ENCODE measurements around the gene MAFF. TPM values are rescaled to one million over a fixed set of nuclear protein-coding genes. Genes with fewer than 3 reads are reported as not detected.

MAFF gene
- total and polyA plus RNA-seq, 2 donors from 2014 or later, result 2.2 to 23.4 TPM

DNA sequence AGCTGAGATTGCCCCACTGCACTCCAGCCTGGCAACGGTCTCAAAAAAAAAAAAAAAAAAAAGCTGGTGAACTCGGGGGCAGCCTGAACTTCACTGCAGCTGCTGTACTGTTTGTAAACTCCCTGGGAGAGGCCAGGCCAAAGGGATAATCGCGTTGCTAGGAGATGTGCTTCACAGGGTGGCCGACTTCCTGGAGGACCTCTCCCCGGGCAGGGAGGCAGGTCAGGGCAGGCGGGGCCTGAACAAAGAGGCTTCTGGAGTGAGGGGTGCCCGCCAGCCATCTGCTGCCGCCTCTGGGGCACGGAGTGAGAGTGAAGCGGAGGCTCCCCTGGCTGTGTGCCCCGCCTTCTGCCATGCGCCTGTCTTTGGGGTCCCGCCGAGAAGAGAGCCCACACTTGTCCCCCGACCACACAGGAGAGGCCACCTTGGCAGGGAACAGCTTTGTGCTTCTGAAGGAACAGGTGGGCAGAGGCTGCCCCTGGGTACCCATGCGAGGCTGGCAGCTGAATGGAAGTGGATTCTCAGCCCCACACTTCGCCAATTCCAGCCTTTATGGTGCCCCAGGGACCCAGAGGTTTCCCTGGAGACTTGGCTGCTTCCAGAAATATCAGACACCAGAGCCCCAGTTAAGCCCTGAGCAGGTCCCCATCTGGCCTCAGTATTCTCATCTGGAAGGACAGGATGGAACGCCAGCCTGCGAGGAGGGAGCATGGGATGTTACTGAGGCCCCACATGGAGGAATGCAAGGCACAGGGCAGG lies 41.4 kb downstream of the MAFF start:
- peak in 4 of 5 donors; percentile 80 to 85 (median 82) for DNase-seq

GRCh38 chr22:38244106-38244505 lies 42.3 kb downstream of the MAFF start:
- peaks cover 3 to 17% (median 13%) of the 10 kb centered on the region in 3 donors for H3K36me3 ChIP-seq (ENCODE audit: control insufficient read depth in 2 of 3, insufficient read depth in 3 of 3, low read length in 3 of 3)
- FAIRE-seq, result no peak

More for the DNA sequence above, 41.4 kb downstream of the MAFF start:
- Histone ChIP-seq H3K4me3 (ENCODE audit: low read length in 3 of 3) (no peak overlapping the region), H3K9me3 (ENCODE audit: control insufficient read depth in 2 of 3, insufficient read depth in 1 of 3, low read length in 3 of 3) (no peaks in the 10 kb centered on the region), H3K27ac (ENCODE audit: low read depth in 2 of 2, low read length in 2 of 2) (no peak overlapping the region), H3K27me3 (ENCODE audit: control insufficient read depth, insufficient read depth, low read length) (no peaks in the 10 kb centered on the region), H3K4me1 (ENCODE audit: control insufficient read depth in 2 of 3, insufficient read depth in 2 of 3, low read depth in 1 of 3, low read length in 3 of 3) (peaks cover 0 to 20% (median 11%) of the 10 kb centered on the region in 3 donors), H3K36me3 (ENCODE audit: control insufficient read depth in 2 of 3, insufficient read depth in 3 of 3, low read length in 3 of 3) (peaks cover 3 to 17% (median 13%) of the 10 kb centered on the region in 3 donors), H3K9ac (ENCODE audit: low read length in 3 of 3) (no peak overlapping the region)
- TF ChIP-seq, protein P1, sequence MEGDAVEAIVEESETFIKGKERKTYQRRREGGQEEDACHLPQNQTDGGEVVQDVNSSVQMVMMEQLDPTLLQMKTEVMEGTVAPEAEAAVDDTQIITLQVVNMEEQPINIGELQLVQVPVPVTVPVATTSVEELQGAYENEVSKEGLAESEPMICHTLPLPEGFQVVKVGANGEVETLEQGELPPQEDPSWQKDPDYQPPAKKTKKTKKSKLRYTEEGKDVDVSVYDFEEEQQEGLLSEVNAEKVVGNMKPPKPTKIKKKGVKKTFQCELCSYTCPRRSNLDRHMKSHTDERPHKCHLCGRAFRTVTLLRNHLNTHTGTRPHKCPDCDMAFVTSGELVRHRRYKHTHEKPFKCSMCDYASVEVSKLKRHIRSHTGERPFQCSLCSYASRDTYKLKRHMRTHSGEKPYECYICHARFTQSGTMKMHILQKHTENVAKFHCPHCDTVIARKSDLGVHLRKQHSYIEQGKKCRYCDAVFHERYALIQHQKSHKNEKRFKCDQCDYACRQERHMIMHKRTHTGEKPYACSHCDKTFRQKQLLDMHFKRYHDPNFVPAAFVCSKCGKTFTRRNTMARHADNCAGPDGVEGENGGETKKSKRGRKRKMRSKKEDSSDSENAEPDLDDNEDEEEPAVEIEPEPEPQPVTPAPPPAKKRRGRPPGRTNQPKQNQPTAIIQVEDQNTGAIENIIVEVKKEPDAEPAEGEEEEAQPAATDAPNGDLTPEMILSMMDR (IDR thresholded peaks at IDR 0.05; ENCODE audit: borderline replicate concordance, extremely low read depth, insufficient read depth), result no peak
- no peak for FAIRE-seq
- intact Hi-C loops (cut with DNase I), result no loop called here

GRCh38 chr22:38246046-38246658 lies 44.4 kb downstream of the MAFF start:
- Histone ChIP-seq H3K27me3 (ENCODE audit: control insufficient read depth, insufficient read depth, low read length) (no peaks in the 10 kb centered on the region), H3K4me1 (ENCODE audit: control insufficient read depth in 2 of 3, insufficient read depth in 2 of 3, low read depth in 1 of 3, low read length in 3 of 3) (peaks cover 0 to 10% (median 0%) of the 10 kb centered on the region in 3 donors), H3K9me3 (ENCODE audit: control insufficient read depth in 2 of 3, insufficient read depth in 1 of 3, low read length in 3 of 3) (no peaks in the 10 kb centered on the region), H3K4me3 (ENCODE audit: low read length in 3 of 3) (no peak overlapping the region), H3K36me3 (ENCODE audit: control insufficient read depth in 2 of 3, insufficient read depth in 3 of 3, low read length in 3 of 3) (peaks cover 3 to 17% (median 13%) of the 10 kb centered on the region in 3 donors), H3K27ac (ENCODE audit: low read depth in 2 of 2, low read length in 2 of 2) (no peak overlapping the region), H3K9ac (ENCODE audit: low read length in 3 of 3) (no peak overlapping the region)
- DNase-seq (no peak), FAIRE-seq (no peak)
- intact Hi-C loops (cut with DNase I), result no loop called here
- TF ChIP-seq, protein P1 (IDR thresholded peaks at IDR 0.05; ENCODE audit: borderline replicate concordance, extremely low read depth, insufficient read depth), result no peak

More at GRCh38 chr22:38244106-38244505, 42.3 kb downstream of the MAFF start:
- DNase-seq, result no peak
- intact Hi-C loops (cut with DNase I), result no loop called here
- H3K4me3 ChIP-seq (ENCODE audit: low read length in 3 of 3), result no peak overlapping the region
- peaks cover 0 to 14% (median 3%) of the 10 kb centered on the region in 3 donors for H3K4me1 ChIP-seq (ENCODE audit: control insufficient read depth in 2 of 3, insufficient read depth in 2 of 3, low read depth in 1 of 3, low read length in 3 of 3)
- no peaks in the 10 kb centered on the region for H3K9me3 ChIP-seq (ENCODE audit: control insufficient read depth in 2 of 3, insufficient read depth in 1 of 3, low read length in 3 of 3)
- H3K27me3 ChIP-seq (ENCODE audit: control insufficient read depth, insufficient read depth, low read length), result no peaks in the 10 kb centered on the region
- H3K9ac ChIP-seq (ENCODE audit: low read length in 3 of 3), result no peak overlapping the region
- no peak overlapping the region for H3K27ac ChIP-seq (ENCODE audit: low read depth in 2 of 2, low read length in 2 of 2)
- TF ChIP-seq, protein P1 (IDR thresholded peaks at IDR 0.05; ENCODE audit: borderline replicate concordance, extremely low read depth, insufficient read depth), result no peak

All from kidney (tissue), 14 donors.